Measurements from ENCODE around the gene CLEC16A.

CLEC16A gene

DNA sequence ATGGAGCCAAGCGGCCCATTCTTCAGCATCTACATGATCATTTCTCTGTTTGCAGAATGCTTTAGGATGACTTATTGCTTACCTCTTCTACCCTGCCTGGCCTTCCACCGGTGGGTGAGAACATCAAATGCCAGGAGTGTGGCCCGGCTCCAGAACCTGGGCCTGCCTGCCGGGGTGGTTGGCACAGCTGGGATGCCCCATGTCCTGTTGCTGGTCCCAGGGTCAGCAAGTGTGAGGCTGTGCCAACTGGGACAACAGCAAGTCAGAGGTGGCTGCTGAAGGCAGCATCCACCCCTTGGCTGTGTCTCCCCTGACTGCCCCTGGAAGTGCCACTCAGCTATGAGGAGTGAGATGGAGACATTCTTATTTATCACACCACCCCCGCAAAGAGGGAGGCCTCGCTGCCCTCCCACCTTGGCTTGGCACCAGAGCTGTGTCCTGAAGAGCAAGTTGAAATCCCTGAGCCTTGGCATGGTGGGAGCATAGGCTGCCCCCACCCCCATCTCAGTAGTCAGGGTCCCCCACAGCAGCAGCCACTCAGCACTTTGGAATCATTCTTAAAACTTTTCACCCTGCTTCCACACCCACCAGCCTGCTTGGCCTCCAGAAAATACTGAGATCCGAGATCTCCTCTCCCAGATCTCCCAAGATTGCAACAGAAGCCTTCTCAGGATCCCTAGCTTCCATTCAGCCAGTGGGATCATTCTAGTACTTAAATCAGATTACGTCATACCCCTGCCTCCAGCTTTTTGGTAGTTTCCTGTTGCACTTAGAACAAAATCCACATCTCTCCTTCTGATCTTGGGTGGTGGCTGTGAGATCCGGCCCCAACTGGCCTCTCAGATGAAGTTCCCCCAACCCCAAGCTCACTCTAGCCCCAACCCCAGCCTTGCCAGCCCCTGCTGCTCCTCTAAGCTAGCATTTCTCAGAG is 184.1 kb downstream of the CLEC16A start:
- Mint-ChIP-seq H3K36me3 (ENCODE audit: low read depth) (peaks cover 77% of the 10 kb centered on the region), H3K4me1 (ENCODE audit: low read depth) (peaks cover 51% of the 10 kb centered on the region)
- no peak for DNase-seq

DNA sequence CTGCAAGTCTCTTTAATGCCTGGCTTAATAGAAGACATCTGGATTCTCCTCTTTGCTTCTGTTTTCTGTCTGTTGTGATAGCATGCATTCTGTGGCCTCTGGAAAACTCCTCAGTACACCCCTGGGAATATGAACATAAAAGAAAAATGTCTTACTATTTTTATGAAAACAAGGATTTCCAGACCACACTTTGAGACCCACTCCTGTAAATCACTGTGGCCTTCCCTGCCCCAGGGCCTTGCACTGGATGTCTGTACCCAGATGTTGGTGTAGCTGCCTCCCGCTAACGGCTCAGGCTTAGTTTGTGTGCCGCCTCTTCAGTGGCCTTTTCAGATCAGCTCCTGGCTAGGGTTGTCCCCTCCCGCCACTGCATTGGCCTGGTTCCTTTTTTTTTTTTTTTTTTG is 185.0 kb downstream of the CLEC16A start:
- H3K36me3 Mint-ChIP-seq (ENCODE audit: low read depth): peaks cover 76% of the 10 kb centered on the region
- DNase-seq: no peak
- H3K4me1 Mint-ChIP-seq (ENCODE audit: low read depth): peaks cover 54% of the 10 kb centered on the region
- no peaks in the 10 kb centered on the region for H3K27me3 Mint-ChIP-seq
- no peaks in the 10 kb centered on the region for H3K9me3 Mint-ChIP-seq
- no peak overlapping the region for H3K4me3 Mint-ChIP-seq
- no peak overlapping the region for H3K27ac Mint-ChIP-seq

More for the DNA sequence above, 184.1 kb downstream of the CLEC16A start:
- H3K27ac Mint-ChIP-seq: peak overlapping the region; percentile 74
- no peaks in the 10 kb centered on the region for H3K9me3 Mint-ChIP-seq
- no peaks in the 10 kb centered on the region for H3K27me3 Mint-ChIP-seq
- H3K4me3 Mint-ChIP-seq: no peak overlapping the region

DNA sequence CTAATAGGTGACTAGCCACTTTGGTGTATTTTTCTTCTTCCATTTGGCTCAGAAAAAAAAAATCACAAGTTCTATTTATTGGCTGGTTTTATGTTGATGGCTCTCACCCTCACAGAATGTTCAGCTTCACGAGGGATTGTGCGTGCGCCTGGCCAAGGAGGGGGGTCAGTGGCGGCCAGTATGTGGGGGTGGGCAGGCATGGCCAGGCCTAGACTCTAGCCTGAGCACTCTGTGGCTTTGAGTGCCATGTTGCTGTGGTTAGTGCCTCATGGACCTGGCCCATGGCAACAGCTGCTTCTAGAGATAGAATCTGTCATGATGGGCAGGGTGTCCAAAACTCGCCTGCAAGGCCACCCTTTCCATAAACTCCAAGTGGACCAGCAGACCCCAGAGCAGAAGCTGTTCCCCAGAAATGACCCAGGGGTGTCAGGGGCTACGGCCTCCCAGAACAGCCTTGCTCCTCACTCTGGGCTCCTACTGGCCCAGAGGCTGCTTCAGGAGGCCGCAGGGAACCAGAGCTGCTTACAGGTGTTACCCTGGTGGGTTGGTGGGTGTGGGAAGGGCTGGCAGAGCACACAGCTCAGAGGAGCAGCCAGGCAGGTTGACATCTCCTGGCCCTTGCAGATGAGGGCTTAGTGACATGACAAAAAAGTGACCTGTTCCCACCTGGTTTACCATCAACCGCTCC is 186.8 kb downstream of the CLEC16A start:
- H3K4me1 Mint-ChIP-seq (ENCODE audit: low read depth): peaks cover 60% of the 10 kb centered on the region

DNA sequence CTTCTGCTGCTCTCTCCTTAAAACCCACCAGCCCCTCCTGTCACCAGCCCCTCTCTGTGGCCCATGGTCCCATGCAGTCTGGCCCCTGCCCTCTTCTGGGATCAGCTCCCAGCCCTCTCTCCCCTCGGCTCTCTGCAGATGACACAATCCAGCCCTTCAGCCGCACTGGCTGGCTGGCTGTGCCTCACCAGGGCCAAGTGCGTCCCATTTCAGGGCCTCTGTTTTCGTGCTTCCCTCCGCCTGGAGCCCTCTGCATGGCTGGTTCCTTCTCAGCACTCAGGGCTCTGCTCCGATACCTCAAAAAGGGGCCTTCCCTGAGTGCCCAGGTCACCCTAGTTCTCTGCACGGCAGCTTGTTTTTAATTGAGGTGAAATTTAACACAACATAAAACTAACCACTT is 187.3 kb downstream of the CLEC16A start:
- no peak overlapping the region for H3K4me3 Mint-ChIP-seq

More for the DNA sequence above, 186.8 kb downstream of the CLEC16A start:
- DNase-seq: no peak
- H3K27ac Mint-ChIP-seq: peak overlapping the region; percentile 59
- H3K36me3 Mint-ChIP-seq (ENCODE audit: low read depth): peaks cover 77% of the 10 kb centered on the region
- no peak overlapping the region for H3K4me3 Mint-ChIP-seq
- H3K9me3 Mint-ChIP-seq: no peaks in the 10 kb centered on the region
- H3K27me3 Mint-ChIP-seq: no peaks in the 10 kb centered on the region

DNA sequence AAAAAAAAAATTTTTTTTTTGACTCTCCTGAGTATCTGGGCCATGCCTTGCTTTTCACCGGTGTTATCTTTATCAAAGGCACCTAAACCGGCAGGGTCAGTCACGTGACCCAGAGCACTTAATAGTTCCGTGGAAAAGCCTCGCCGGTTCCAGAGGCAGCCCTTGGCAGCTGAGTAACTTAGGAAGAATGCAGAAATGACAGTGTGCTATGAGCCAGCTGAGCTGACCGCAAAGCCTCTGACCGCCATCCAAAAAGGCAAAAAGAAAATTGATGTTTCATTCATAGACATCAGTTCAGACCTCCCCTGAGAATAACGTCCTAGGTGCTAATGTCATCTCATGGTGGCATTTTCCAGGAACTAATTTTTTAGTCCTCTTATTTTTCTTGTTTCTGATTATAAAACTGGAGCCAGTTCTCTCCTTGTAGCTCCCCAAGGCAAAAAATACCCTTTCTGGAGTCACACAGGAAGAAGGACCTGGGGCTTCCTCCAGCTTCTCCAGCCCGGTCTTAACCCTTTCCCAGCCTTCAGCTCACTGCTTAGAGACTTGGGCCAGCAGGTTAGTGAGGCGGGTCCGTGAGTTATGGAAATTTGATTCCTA is 189.1 kb downstream of the CLEC16A start:
- peak overlapping the region; percentile 14 for H3K27ac Mint-ChIP-seq
- no peaks in the 10 kb centered on the region for H3K27me3 Mint-ChIP-seq
- peaks cover 68% of the 10 kb centered on the region for H3K4me1 Mint-ChIP-seq (ENCODE audit: low read depth)
- DNase-seq: no peak
- peaks cover 77% of the 10 kb centered on the region for H3K36me3 Mint-ChIP-seq (ENCODE audit: low read depth)
- no peak overlapping the region for H3K4me3 Mint-ChIP-seq
- no peaks in the 10 kb centered on the region for H3K9me3 Mint-ChIP-seq

More for the DNA sequence above, 187.3 kb downstream of the CLEC16A start:
- Mint-ChIP-seq H3K27ac (peak overlapping the region; percentile 58), H3K27me3 (no peaks in the 10 kb centered on the region), H3K4me1 (ENCODE audit: low read depth) (peaks cover 61% of the 10 kb centered on the region), H3K36me3 (ENCODE audit: low read depth) (peaks cover 77% of the 10 kb centered on the region), H3K9me3 (no peaks in the 10 kb centered on the region)
- DNase-seq: no peak

DNA sequence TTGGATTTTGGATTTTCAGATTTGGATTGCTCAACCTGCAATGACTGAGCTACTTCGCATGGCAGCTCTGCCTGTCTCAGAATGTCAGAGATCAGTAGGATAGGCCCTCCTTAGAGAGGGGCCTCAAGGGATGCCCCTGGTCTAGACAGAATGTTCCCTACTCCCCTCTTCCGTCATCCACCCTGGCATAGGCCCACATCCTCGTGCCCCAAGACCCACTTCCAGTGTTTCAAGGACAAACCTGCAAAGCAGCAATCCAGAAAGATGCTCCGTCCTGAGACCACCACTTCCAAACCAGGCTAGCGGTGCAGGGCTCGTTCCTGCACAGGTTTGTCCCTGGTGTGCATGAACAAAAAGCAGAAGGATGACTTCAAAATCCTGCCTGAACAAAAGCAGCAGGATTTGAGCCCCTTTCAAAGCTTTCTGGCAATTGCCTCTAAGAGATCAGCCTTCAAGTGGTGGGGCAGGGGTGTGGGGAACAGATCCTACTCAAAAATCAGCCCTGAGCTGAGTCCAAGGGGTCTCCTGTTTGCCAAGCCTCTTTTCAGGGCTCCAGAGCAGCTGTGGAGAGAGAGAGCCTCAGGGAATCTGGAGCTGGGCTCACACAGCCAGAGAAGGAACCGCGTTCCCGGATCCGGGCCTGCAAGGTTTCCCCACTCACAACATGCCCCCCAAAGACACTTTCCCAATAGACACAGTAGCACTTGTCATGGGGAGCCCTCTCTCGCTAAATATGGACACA is 190.5 kb downstream of the CLEC16A start:
- H3K9me3 Mint-ChIP-seq: no peaks in the 10 kb centered on the region
- no peak for DNase-seq
- H3K4me1 Mint-ChIP-seq (ENCODE audit: low read depth): peaks cover 72% of the 10 kb centered on the region
- H3K36me3 Mint-ChIP-seq (ENCODE audit: low read depth): peaks cover 65% of the 10 kb centered on the region
- no peak overlapping the region for H3K4me3 Mint-ChIP-seq
- H3K27ac Mint-ChIP-seq: peak overlapping the region; percentile 8
- H3K27me3 Mint-ChIP-seq: no peaks in the 10 kb centered on the region

DNA sequence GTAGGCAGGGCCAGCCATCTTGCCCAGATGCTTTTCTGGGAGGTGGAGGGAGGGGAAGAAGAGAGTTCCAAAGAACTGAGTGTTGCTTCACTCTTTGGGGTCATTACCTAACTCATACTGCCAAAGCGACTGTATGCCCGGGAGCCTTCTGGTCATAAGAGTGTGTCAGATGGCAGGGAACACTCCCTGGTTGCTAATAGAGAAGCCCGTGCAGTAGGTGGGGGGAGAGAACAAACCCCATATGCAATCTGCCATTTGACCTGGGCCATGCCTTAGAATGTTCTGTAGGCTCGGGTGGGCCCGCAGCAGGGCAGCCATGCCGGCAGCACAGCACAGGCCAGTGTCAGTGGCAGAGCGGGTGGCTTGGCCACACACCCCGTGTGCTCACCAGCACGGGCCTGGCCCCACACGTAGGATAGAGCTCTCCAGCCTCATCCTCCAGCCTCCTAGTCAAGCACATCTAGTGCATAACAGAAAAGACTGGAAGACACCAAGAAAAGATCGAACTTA is 191.2 kb downstream of the CLEC16A start:
- DNase-seq: no peak
- Mint-ChIP-seq H3K27ac (peak overlapping the region; percentile 8), H3K4me1 (ENCODE audit: low read depth) (peaks cover 72% of the 10 kb centered on the region), H3K36me3 (ENCODE audit: low read depth) (peaks cover 64% of the 10 kb centered on the region), H3K27me3 (no peaks in the 10 kb centered on the region), H3K4me3 (no peak overlapping the region), H3K9me3 (no peaks in the 10 kb centered on the region)

DNA sequence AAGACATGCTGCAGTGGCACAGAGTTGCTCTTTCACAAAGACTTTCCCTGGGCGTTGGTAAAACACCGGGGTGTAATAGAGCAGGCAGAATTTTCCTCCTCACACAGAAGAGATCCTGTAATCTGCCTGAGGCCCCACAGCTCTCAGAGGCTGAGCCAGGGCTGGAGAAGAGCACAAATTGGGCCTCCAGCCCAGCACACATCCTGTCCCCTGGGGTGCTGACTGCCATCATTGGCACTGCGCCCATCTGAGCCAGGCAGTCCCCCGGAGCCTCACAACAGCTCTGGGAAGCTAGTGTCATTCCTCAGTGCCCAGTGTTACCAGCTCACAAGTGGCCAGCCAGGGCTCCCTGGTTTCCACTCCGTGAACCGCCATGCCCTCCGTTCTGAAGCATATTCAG is 192.2 kb downstream of the CLEC16A start:
- H3K4me1 Mint-ChIP-seq (ENCODE audit: low read depth): peaks cover 74% of the 10 kb centered on the region
- no peak overlapping the region for H3K4me3 Mint-ChIP-seq
- H3K36me3 Mint-ChIP-seq (ENCODE audit: low read depth): peaks cover 60% of the 10 kb centered on the region
- DNase-seq: no peak
- H3K27me3 Mint-ChIP-seq: no peaks in the 10 kb centered on the region
- no peaks in the 10 kb centered on the region for H3K9me3 Mint-ChIP-seq
- H3K27ac Mint-ChIP-seq: no peak overlapping the region

DNA sequence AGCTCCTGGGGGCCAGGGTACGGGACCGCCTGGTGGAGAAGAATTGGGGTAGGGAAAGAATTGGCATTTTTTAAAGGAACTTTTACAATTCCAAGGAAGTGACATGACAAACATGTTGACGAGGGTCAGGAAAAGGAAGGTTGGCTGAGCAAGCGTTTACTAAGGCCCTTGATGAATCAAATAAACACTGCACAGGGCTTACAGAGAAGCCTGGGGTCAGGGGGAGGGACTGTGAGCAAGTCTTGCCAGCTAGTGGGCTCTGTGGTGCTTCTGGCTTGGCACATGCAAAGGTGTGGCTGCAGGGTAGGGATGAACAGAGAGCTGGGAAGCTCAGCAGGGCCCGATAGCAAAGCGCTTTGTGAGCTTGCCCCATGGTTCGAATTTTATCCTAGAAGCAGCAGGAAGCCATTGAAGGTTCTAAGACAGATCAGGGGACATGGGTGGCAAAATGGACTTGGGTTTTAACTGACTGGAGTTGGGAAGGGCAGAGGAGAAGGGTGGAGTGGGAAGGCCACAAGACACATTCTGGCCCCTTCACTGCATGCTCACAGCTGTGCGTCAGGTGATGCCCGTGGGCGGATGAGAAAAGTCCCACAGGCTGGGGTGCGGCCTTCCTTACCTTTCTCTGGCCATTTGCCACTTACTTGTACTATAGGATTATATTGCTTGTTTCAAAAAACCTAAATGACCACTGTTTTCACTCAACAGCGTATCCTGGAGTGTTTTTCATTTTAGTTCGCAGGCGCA is 193.8 kb downstream of the CLEC16A start:
- no peaks in the 10 kb centered on the region for H3K27me3 Mint-ChIP-seq
- H3K36me3 Mint-ChIP-seq (ENCODE audit: low read depth): peaks cover 58% of the 10 kb centered on the region
- peak overlapping the region; percentile 92 for H3K27ac Mint-ChIP-seq
- H3K4me3 Mint-ChIP-seq: no peak overlapping the region
- H3K9me3 Mint-ChIP-seq: no peaks in the 10 kb centered on the region
- DNase-seq: no peak
- peaks cover 71% of the 10 kb centered on the region for H3K4me1 Mint-ChIP-seq (ENCODE audit: low read depth)

DNA sequence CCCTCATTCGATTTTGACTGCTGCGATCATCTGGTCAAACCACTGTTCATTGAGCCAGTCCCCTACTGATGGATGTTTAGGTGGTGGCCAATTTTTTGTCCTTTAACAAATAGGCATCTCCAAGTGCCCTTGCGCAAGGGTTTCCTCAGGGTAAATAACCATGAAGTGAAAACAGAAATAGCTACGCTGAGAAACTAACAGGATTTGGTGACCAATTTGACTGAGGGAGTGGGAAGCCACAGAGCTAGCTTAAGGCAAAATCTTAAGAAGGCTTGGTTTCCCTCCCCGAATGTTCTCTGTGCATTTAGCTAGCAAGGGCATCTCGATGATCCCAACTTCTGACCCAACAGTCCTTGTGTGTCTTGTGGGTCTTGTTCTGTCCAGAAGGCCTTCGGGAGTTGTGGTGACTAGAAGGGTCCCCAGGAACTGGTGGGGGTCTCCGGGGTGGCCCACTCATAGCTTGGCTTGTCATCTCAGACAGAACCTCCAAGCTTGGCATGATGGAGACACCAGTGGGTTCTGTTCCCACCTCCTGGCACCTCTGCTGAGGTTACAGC is 194.5 kb downstream of the CLEC16A start:
- no peak overlapping the region for H3K4me3 Mint-ChIP-seq
- peaks cover 51% of the 10 kb centered on the region for H3K36me3 Mint-ChIP-seq (ENCODE audit: low read depth)
- H3K27ac Mint-ChIP-seq: peak overlapping the region; percentile 92
- H3K9me3 Mint-ChIP-seq: no peaks in the 10 kb centered on the region
- H3K4me1 Mint-ChIP-seq (ENCODE audit: low read depth): peaks cover 66% of the 10 kb centered on the region
- no peaks in the 10 kb centered on the region for H3K27me3 Mint-ChIP-seq
- DNase-seq: no peak

DNA sequence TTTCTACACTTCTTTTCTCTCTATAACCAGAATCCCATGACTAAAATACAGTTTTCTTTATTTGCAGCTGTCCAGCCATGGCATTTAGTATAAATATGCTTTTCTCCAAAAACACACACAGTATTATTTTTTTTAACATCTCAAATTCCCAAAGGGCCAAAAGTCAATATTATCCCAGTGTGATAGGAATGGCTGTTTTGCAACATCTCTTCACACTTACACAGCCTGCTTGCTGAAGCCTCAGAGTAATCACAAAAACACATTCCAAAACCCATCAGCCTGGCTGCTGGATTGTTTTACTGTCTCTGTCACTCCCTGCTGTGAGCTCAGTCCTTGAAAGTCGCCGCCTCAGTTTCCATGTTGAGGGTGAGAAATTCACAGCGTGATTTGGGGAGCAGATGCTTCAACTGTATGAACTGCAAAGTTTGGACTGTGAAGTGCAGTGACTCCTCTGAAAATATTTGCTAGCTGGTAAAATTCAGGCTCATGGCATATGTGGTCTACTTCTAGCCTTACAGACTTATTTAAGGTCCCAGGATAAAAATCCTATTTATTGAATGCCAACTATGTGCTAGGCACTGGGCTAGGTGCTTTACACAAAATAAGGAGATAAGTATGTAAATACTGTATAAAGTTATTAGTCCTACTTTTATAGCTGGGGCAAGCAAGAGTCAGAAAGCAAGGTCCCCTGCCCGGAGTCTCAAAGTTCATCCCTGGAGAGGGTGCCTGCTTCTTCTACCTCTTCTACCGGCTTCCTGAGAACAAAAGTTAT is 195.1 kb downstream of the CLEC16A start:
- Mint-ChIP-seq H3K27me3 (no peaks in the 10 kb centered on the region), H3K4me3 (peak overlapping the region; percentile 56), H3K9me3 (no peaks in the 10 kb centered on the region), H3K36me3 (ENCODE audit: low read depth) (peaks cover 46% of the 10 kb centered on the region), H3K4me1 (ENCODE audit: low read depth) (peaks cover 65% of the 10 kb centered on the region), H3K27ac (peak overlapping the region; percentile 92)
- DNase-seq: no peak

DNA sequence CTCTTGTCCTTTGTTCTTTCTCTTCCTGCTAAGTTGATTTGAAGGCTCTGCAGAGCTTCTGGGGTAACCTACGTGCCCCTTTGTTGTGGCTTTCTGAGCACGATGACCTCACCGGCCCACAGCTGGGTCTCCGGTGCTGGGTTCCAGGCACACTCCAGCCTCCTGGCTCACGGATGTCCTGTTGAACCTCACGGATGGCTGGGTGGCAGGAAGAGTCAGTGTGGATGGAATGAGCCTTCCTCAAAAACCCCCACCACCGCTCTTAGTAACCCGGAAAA is 195.7 kb downstream of the CLEC16A start:
- Mint-ChIP-seq H3K9me3 (no peaks in the 10 kb centered on the region), H3K27me3 (no peaks in the 10 kb centered on the region), H3K36me3 (ENCODE audit: low read depth) (peaks cover 41% of the 10 kb centered on the region), H3K4me3 (peak overlapping the region; percentile 56), H3K27ac (peak overlapping the region; percentile 92), H3K4me1 (ENCODE audit: low read depth) (peaks cover 65% of the 10 kb centered on the region)
- DNase-seq: peak; percentile 57

DNA sequence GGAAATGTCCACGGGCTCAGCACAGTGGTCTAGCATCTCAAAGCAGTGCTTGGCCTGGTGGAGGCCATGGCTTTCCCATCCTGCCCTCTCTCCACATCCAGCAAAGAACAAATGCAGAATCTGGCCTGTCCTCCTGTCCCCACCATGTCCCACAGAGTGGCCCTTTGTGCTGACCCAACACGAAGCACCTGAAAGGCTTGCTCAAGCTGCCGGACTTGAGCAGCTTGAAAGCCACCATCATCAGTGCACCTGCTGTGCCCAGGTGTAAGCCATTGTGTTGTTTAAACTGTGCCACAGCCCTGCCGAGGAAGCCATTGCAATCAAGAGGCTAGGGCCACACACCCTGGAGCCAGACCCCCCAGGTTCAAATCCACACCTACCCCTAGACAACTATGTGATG is 196.1 kb downstream of the CLEC16A start:
- Mint-ChIP-seq H3K27me3 (no peaks in the 10 kb centered on the region), H3K36me3 (ENCODE audit: low read depth) (peaks cover 37% of the 10 kb centered on the region), H3K9me3 (no peaks in the 10 kb centered on the region), H3K27ac (peak overlapping the region; percentile 92), H3K4me3 (no peak overlapping the region), H3K4me1 (ENCODE audit: low read depth) (peaks cover 64% of the 10 kb centered on the region)
- DNase-seq: no peak

All from activated T-cell treated with anti-CD3 and anti-CD28 coated beads, Interleukin-2, amount 50 U/mL, for 24 hours (primary cell).